GM12873 (cell line): ENCODE results near the gene RCAN2.

Experiments used
- TF ChIP-seq, protein P1 (sequence below): IDR thresholded peaks from 2 replicates; pipeline ENCODE4 v1.5.1; 2012; ENCODE audit warnings: low read depth, mild to moderate bottlenecking, moderate library complexity, low read length, control low read depth; ENCODE audit not compliant: insufficient read depth; ENCODE audit errors: missing control alignments

Gene RCAN2

DNA sequence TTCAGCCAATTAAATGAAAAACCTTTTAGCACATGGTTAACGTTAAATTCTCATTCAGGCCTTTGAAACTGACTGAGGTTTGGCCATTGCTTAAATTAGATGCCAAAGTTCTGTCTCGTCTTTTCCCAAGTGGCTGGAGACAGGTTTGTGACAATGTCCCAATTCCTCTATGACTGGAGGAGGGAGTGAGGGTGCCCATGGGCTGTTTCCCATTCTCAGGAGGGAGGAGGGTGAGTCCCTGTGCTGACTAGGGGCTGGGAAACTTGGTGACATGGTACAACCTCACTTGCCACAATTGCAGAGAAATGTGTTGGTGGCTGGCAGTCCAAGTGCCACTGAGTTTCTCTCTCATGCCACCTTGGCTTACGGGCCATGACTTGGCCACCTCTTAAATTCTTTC lies 256.5 kb downstream of the RCAN2 start:
- TF ChIP-seq, protein P1, sequence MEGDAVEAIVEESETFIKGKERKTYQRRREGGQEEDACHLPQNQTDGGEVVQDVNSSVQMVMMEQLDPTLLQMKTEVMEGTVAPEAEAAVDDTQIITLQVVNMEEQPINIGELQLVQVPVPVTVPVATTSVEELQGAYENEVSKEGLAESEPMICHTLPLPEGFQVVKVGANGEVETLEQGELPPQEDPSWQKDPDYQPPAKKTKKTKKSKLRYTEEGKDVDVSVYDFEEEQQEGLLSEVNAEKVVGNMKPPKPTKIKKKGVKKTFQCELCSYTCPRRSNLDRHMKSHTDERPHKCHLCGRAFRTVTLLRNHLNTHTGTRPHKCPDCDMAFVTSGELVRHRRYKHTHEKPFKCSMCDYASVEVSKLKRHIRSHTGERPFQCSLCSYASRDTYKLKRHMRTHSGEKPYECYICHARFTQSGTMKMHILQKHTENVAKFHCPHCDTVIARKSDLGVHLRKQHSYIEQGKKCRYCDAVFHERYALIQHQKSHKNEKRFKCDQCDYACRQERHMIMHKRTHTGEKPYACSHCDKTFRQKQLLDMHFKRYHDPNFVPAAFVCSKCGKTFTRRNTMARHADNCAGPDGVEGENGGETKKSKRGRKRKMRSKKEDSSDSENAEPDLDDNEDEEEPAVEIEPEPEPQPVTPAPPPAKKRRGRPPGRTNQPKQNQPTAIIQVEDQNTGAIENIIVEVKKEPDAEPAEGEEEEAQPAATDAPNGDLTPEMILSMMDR: no peak

DNA sequence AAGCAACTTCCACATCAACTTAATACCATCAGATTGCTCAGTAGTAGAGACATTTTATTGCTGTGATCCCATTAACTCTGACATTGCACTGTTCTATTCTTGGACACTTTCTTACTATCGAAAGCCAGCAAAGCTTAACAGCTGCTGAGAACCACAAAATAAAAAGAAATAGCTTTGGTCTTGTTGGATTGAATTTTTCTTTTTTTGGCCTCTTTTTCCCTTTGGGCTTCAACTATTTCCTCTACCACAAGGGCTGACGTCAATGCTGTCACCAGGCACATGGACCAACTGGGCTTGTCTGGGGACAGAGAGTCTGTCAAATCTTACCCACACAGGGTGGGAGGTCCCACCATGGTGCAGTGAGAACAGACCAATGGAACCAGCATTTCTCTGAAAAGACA lies 257.1 kb downstream of the RCAN2 start:
- TF ChIP-seq, protein P1: no peak

DNA sequence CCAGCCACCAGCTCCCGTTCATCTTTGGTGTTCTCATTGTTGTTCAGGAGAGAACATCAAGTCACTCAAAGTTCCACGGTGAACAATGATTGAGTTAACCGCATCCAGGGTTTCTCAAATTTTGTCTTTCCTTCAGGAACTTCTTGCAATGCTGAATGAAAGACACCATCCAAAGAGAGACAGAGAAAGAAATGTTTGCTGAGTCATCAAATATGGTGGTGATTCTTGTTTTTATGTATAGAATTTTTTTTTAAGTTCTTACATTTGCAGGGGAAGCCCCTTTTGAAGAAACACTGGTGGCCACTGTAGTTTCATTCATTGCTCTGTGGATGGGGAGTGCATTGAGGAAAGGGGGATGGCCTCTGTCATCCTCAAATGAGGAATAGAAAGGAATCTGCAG lies 258.1 kb downstream of the RCAN2 start:
- TF ChIP-seq, protein P1: no peak

DNA sequence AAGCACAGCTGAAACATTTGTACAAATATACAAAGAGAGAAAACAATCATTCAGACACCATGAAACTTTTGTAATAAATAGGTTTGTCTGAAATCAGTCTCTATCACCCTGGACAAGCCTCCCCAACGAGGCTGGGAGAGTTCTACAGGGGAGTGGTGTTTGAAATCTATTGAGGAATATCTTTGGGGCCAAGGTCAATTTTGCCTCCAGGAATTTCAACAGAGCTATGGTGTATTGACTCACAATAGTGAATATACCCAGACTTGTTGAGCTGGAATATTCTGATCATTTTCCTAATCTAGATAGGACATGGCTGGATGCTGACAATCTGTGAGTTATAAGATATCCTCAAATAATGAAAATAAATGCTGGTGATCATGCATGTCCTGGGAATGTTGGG lies 269.0 kb downstream of the RCAN2 start:
- TF ChIP-seq, protein P1: no peak

DNA sequence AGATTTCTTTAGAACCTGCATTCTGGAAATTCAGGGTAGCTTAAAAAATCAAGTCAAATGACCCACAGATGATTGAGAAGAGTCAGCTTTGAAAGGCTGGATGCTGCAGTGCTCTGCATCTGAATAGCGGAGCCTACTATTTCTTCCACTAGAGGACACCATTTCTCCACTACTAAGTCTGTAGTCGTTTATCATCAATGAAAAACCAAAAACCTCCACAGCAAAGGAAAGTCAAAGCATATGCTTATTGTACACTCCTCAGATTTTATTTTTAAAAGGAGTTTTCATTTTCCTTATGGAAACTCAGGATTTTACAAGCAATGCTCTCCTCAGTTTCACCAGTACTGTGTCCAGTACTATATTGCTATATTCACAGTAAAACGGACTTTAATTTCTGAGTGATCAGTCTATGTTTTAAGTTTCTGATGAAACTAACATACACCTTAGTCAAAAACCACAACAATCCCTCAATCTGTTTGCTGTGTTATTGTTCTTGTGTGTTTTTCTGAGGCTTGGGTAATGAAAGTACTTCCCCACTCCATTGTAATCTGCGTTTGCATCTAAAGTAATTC lies 269.9 kb downstream of the RCAN2 start:
- TF ChIP-seq, protein P1: peak; percentile 88

DNA sequence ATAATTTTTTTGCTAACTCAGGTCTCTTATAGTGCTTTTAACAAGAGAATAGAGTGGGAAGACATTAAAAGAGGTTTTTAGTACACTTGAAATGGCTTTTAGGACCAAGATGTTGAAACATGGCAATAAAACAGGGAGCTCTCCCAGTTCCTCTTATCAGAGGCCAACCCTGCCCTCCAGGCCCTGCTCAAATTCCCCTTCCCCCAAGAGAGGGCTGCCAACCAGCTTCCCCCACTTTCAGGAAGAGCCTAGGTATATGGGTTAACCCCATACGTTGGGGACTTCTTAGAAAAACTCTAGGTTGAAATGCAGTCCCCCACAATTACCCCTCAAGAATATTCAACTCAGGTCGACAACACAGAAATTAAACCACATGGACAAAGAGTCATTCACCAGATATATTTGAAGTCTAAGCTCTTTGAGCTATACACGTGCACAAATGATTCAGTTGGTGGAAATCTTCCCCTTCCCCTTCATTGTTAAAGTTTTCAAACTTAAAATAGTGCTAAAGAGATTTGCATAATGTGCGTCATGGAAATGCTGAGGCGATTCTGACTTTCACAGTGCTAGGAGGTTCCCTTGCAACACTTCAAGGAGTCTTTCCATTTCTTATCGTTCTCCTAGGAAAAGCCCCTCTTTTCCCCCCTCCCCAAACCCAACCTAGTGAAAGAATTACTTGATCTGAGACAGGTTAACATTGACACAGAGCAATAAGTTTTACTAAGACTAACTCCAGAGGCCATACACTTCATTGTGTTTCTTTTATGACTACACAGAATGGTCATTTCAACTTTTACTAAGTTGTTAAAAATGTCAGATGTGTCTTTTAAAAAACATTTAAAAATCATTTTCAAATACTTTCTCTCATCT lies 270.7 kb downstream of the RCAN2 start:
- TF ChIP-seq, protein P1: no peak

DNA sequence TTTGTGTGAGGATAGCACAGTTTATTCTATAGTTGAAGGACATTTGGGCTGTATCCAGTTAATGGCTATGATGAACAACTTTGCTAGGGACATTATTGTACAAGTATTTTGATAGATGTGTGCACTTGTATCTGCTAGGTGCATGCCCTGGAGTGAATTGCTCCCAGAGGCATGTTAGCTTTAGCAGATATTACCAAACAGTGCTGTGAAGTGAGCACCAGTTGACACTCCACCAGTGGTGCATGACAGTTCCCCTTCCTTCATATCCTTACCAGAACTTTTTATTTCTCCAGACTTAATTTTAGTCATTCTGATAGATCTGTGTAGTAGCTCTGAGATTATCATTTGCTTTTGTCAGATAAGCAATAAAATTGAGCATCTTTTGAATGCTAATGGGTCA lies 271.6 kb downstream of the RCAN2 start:
- TF ChIP-seq, protein P1: no peak
